Measurements from ENCODE around the gene KCNJ1. TPM values are rescaled to one million over a fixed set of nuclear protein-coding genes. Genes with fewer than 3 reads are reported as not detected.

Gene KCNJ1
- total RNA-seq, 1 donor from 2014 or later: not detected

DNA sequence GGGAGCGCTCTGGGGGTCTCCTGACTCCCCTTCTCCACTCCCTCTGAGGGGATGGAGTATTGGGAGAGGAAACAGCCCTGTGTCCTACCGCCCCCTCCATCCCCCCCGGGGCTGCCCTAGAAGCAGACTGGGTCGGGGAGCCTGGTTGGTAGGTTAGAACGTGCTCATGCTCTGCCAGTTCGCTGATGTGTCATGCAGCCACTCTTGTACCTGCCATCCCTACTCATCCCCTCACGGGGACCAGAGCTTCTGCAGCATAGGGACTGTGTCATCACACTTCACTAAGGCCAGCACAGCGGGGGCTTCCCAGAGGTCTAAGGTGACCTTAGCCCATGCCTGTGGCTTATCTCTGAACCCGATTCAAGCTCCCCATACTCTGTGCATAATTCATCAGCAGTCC is 4.7 kb downstream of the KCNJ1 start:
- H3K4me1 ChIP-seq: peaks cover 12% of the 10 kb centered on the region
- intact Hi-C loops (cut with micrococcal nuclease): no loop called here
- no peak overlapping the region for H3K4me3 ChIP-seq
- TF ChIP-seq CTCF (IDR thresholded peaks at IDR 0.05; ENCODE audit: borderline replicate concordance): no peak
- DNase-seq: no peak
- H3K27ac ChIP-seq (replicated peaks): no peak overlapping the region
- no peaks in the 10 kb centered on the region for H3K9me3 ChIP-seq (replicated peaks)
- no peaks in the 10 kb centered on the region for H3K27me3 ChIP-seq (ENCODE audit: low read depth)
- H3K36me3 ChIP-seq: no peaks in the 10 kb centered on the region

GRCh38 chr11:128860571-128861361 is 6.3 kb downstream of the KCNJ1 start:
- H3K27me3 ChIP-seq (ENCODE audit: low read depth): no peaks in the 10 kb centered on the region
- intact Hi-C loops (cut with micrococcal nuclease): no loop called here

DNA sequence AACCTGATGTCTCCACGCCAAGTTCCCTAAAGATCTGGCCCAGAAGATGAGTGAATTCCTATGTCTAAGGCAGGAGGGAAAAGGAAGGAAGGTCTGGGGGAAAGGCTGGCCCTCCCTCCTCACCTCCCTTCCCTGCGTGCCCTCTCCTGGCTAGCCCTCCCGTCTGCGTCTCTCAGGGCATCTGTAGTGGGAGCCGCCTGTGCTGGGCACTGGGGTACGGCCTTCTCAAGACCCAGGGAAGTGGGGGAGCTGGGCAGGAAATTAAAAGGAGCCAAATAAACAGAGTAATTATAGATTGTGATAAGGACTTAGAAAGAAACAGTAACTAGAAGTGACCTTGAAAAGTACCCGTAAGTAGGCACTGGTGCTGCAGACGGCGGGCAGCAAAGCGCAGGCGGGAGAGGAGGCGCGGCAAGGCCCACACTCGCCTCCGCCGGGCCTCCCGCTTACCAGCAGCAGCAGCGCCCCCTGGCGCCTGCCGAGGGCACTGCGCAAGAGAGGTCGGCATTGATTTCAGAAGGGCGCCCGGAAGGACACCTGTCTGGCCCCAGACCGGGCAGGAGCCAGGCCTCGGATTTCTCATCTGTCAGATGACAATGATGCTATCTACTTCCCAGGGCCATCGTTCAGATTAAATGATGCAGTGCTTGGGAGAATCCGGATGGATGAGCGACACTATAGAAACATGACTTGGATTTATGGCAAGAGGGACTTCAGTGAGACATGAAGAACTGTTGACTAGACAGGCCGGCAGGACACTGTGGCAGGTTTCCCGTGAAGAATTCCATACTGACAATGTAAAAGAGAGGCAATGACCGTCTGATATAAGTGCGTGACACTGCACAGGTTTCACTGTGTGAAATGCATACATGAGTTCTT is 7.3 kb downstream of the KCNJ1 start:
- no peak overlapping the region for H3K27ac ChIP-seq (replicated peaks)
- H3K36me3 ChIP-seq: no peaks in the 10 kb centered on the region
- intact Hi-C loops (cut with micrococcal nuclease): no loop called here
- H3K9me3 ChIP-seq (replicated peaks): no peaks in the 10 kb centered on the region
- H3K4me1 ChIP-seq: peaks cover 12% of the 10 kb centered on the region
- DNase-seq: peak; percentile 76
- no peaks in the 10 kb centered on the region for H3K27me3 ChIP-seq (ENCODE audit: low read depth)
- no peak overlapping the region for H3K4me3 ChIP-seq
- TF ChIP-seq CTCF (IDR thresholded peaks at IDR 0.05; ENCODE audit: borderline replicate concordance): peak; percentile 97

More at GRCh38 chr11:128860571-128861361, 6.3 kb downstream of the KCNJ1 start:
- no peaks in the 10 kb centered on the region for H3K36me3 ChIP-seq
- H3K4me3 ChIP-seq: no peak overlapping the region
- DNase-seq: no peak
- no peak for TF ChIP-seq CTCF (IDR thresholded peaks at IDR 0.05; ENCODE audit: borderline replicate concordance)
- peaks cover 12% of the 10 kb centered on the region for H3K4me1 ChIP-seq
- no peak overlapping the region for H3K27ac ChIP-seq (replicated peaks)
- no peaks in the 10 kb centered on the region for H3K9me3 ChIP-seq (replicated peaks)

GRCh38 chr11:128857341-128857740 is 9.8 kb downstream of the KCNJ1 start:
- Histone ChIP-seq H3K4me3 (no peak overlapping the region), H3K4me1 (peaks cover 12% of the 10 kb centered on the region), H3K27me3 (ENCODE audit: low read depth) (no peaks in the 10 kb centered on the region), H3K27ac (replicated peaks) (no peak overlapping the region), H3K9me3 (replicated peaks) (no peaks in the 10 kb centered on the region), H3K36me3 (no peaks in the 10 kb centered on the region)
- no peak for TF ChIP-seq CTCF (IDR thresholded peaks at IDR 0.05; ENCODE audit: borderline replicate concordance)
- intact Hi-C loops (cut with micrococcal nuclease): no loop called here
- DNase-seq: no peak

GRCh38 chr11:128856241-128856640 is 10.9 kb downstream of the KCNJ1 start:
- H3K4me1 ChIP-seq: peaks cover 20% of the 10 kb centered on the region
- TF ChIP-seq CTCF (IDR thresholded peaks at IDR 0.05; ENCODE audit: borderline replicate concordance): no peak
- no peak overlapping the region for H3K27ac ChIP-seq (replicated peaks)
- H3K27me3 ChIP-seq (ENCODE audit: low read depth): no peaks in the 10 kb centered on the region
- no peaks in the 10 kb centered on the region for H3K9me3 ChIP-seq (replicated peaks)
- no peaks in the 10 kb centered on the region for H3K36me3 ChIP-seq
- DNase-seq: no peak
- no peak overlapping the region for H3K4me3 ChIP-seq
- intact Hi-C loops (cut with micrococcal nuclease): no loop called here
